Measurements from ENCODE around the gene ADGRV1.

Gene ADGRV1

GRCh38 chr5:90890180-90890579, 331.6 kb downstream of the ADGRV1 start:
- ChIA-PET POLR2A (no interaction called here), CTCF (no interaction called here)
- no peak for DNase-seq (ENCODE audit: extremely low spot score)
- TF ChIP-seq LEF1 (IDR thresholded peaks at IDR 0.05; ENCODE audit: borderline replicate concordance) (no peak), SUZ12 (IDR thresholded peaks at IDR 0.05) (no peak), FOXA1 (IDR thresholded peaks at IDR 0.05) (no peak), NFRKB (IDR thresholded peaks at IDR 0.05) (no peak), FOXK2 (IDR thresholded peaks at IDR 0.05) (no peak), CTBP1 (IDR thresholded peaks at IDR 0.05; ENCODE audit: borderline replicate concordance) (no peak), FOXM1 (IDR thresholded peaks at IDR 0.05; ENCODE audit: borderline replicate concordance) (no peak), ELF4 (IDR thresholded peaks at IDR 0.05) (no peak), HDGF (IDR thresholded peaks at IDR 0.05; ENCODE audit: borderline replicate concordance) (no peak), L3MBTL2 (conservative IDR thresholded peaks at IDR 0.05) (no peak), ARNT (IDR thresholded peaks at IDR 0.05) (no peak), TARDBP (IDR thresholded peaks at IDR 0.05) (no peak), SP1 (IDR thresholded peaks at IDR 0.05) (no peak), PKNOX1 (IDR thresholded peaks at IDR 0.05) (no peak)

GRCh38 chr5:90894866-90895420, 336.3 kb downstream of the ADGRV1 start:
- TF ChIP-seq FOXA1 (IDR thresholded peaks at IDR 0.05): no peak
- no peak for DNase-seq (ENCODE audit: extremely low spot score)
- ChIA-PET CTCF (interaction anchor here (0.6 kb wide), 1 partner anchor 324 kb away, joined by 3 read pairs; no protein-coding TSS in a partner anchor), POLR2A (no interaction called here)

GRCh38 chr5:90897618-90898017, 339.0 kb downstream of the ADGRV1 start:
- CTCF ChIA-PET: no interaction called here

GRCh38 chr5:90898326-90899013, 339.9 kb downstream of the ADGRV1 start:
- CTCF ChIA-PET: no interaction called here
- TF ChIP-seq CTBP1 (IDR thresholded peaks at IDR 0.05; ENCODE audit: borderline replicate concordance) (no peak), SUZ12 (IDR thresholded peaks at IDR 0.05) (no peak), ZNF384 (IDR thresholded peaks at IDR 0.05) (no peak), ELF4 (IDR thresholded peaks at IDR 0.05) (no peak), SP1 (IDR thresholded peaks at IDR 0.05) (no peak)
- POLR2A ChIA-PET: no interaction called here
- DNase-seq (ENCODE audit: extremely low spot score): no peak

More at GRCh38 chr5:90897618-90898017, 339.0 kb downstream of the ADGRV1 start:
- TF ChIP-seq TARDBP (IDR thresholded peaks at IDR 0.05) (no peak), NFRKB (IDR thresholded peaks at IDR 0.05) (no peak), BHLHE40 (IDR thresholded peaks at IDR 0.05; ENCODE audit: borderline replicate concordance) (no peak), ZNF384 (IDR thresholded peaks at IDR 0.05) (no peak), ELF4 (IDR thresholded peaks at IDR 0.05) (no peak)
- POLR2A ChIA-PET: no interaction called here
- no peak for DNase-seq (ENCODE audit: extremely low spot score)

GRCh38 chr5:90899014-90899604, 340.5 kb downstream of the ADGRV1 start:
- TF ChIP-seq TARDBP (IDR thresholded peaks at IDR 0.05) (no peak), PKNOX1 (IDR thresholded peaks at IDR 0.05) (no peak), SP1 (IDR thresholded peaks at IDR 0.05) (no peak), L3MBTL2 (conservative IDR thresholded peaks at IDR 0.05) (no peak), ELF4 (IDR thresholded peaks at IDR 0.05) (no peak), FOXM1 (IDR thresholded peaks at IDR 0.05; ENCODE audit: borderline replicate concordance) (no peak), FOXK2 (IDR thresholded peaks at IDR 0.05) (no peak), BHLHE40 (IDR thresholded peaks at IDR 0.05; ENCODE audit: borderline replicate concordance) (no peak), NFRKB (IDR thresholded peaks at IDR 0.05) (no peak), ARNT (IDR thresholded peaks at IDR 0.05) (no peak), ZNF384 (IDR thresholded peaks at IDR 0.05) (no peak), LEF1 (IDR thresholded peaks at IDR 0.05; ENCODE audit: borderline replicate concordance) (no peak), SUZ12 (IDR thresholded peaks at IDR 0.05) (no peak), CTBP1 (IDR thresholded peaks at IDR 0.05; ENCODE audit: borderline replicate concordance) (no peak), FOXA1 (IDR thresholded peaks at IDR 0.05) (no peak), HDGF (IDR thresholded peaks at IDR 0.05; ENCODE audit: borderline replicate concordance) (no peak)
- no peak for DNase-seq (ENCODE audit: extremely low spot score)
- CTCF ChIA-PET: no interaction called here
- POLR2A ChIA-PET: no interaction called here

GRCh38 chr5:90901261-90901660, 342.7 kb downstream of the ADGRV1 start:
- DNase-seq (ENCODE audit: extremely low spot score): no peak
- ChIA-PET CTCF (no interaction called here), POLR2A (no interaction called here)

More at GRCh38 chr5:90901261-90901660, 342.7 kb downstream of the ADGRV1 start:
- TF ChIP-seq FOXA1 (IDR thresholded peaks at IDR 0.05) (no peak), CTBP1 (IDR thresholded peaks at IDR 0.05; ENCODE audit: borderline replicate concordance) (no peak), SUZ12 (IDR thresholded peaks at IDR 0.05) (no peak), ARNT (IDR thresholded peaks at IDR 0.05) (no peak), TARDBP (IDR thresholded peaks at IDR 0.05) (no peak), NFRKB (IDR thresholded peaks at IDR 0.05) (no peak), L3MBTL2 (conservative IDR thresholded peaks at IDR 0.05) (no peak), FOXM1 (IDR thresholded peaks at IDR 0.05; ENCODE audit: borderline replicate concordance) (no peak), FOXK2 (IDR thresholded peaks at IDR 0.05) (no peak), BHLHE40 (IDR thresholded peaks at IDR 0.05; ENCODE audit: borderline replicate concordance) (no peak), ELF4 (IDR thresholded peaks at IDR 0.05) (no peak), SP1 (IDR thresholded peaks at IDR 0.05) (no peak), ZNF384 (IDR thresholded peaks at IDR 0.05) (no peak), HDGF (IDR thresholded peaks at IDR 0.05; ENCODE audit: borderline replicate concordance) (no peak)
